ENCODE results near the gene ATG4C.

GRCh38 chr1:62774971-62775595, 8.8 kb upstream of the ATG4C start:
- TF ChIP-seq POLR2A (IDR thresholded peaks at IDR 0.05) (no peak), CTCF (IDR thresholded peaks at IDR 0.05) (no peak)

All from adrenal gland (tissue), 5 donors.